Stomach (tissue), 9 donors: ENCODE data around the gene ACTL8. TPM values are rescaled to one million over a fixed set of nuclear protein-coding genes. Genes with fewer than 3 reads are reported as not detected.
A peak's percentile ranks its signal among the peaks of the same experiment; 100 is the strongest.

Experiments used
- DNase-seq, 2 donors: peaks; one replicate each; pipeline versions ENCODE4 v3.0.0 to v3.0.0-alpha.2; 2013 to 2019
- H3K27ac ChIP-seq, 5 donors: fragments of 200-600 bp in 4 of 5; sonication (generic) in 4 of 5; one replicate each; pipeline ENCODE4 v1.5.1; 2013 to 2019; ENCODE audit warnings: mild to moderate bottlenecking in 1 of 5, moderate library complexity in 1 of 5
- H3K27me3 ChIP-seq, 3 donors: fragments of 200-600 bp; sonication (generic); one replicate each; pipeline ENCODE4 v1.5.1; 2017 to 2019; ENCODE audit warnings: mixed run types in 1 of 3
- H3K36me3 ChIP-seq, 4 donors: fragments of 200-600 bp; sonication (generic); 1 replicate in 3 of 4; 2 replicates in 1 of 4; pipeline ENCODE4 v1.5.1; 2016 to 2019
- H3K4me1 ChIP-seq, 4 donors: fragments of 200-600 bp; sonication (generic); one replicate each; pipeline ENCODE4 v1.5.1; 2016 to 2019
- H3K4me3 ChIP-seq, 4 donors: fragments of 200-600 bp; sonication (generic) in 3 of 4; one replicate each; pipeline ENCODE4 v1.5.1; 2016 to 2019; ENCODE audit warnings: mild to moderate bottlenecking in 1 of 4
- H3K9me3 ChIP-seq, 4 donors: fragments of 200-600 bp; sonication (generic); one replicate each; pipeline ENCODE4 v1.5.1; 2016 to 2019
- CTCF ChIP-seq, 7 experiments: fragments of 450-650 bp in 4 of 7; fragments of 200-600 bp in 3 of 7; sonication (generic) in 3 of 7; IDR thresholded peaks; one replicate each; pipeline ENCODE4 v1.5.1; 2016 to 2019; ENCODE audit warnings: antibody characterized with exemption in 7 of 7, control low read depth in 2 of 7, mild to moderate bottlenecking in 1 of 7
- EP300 ChIP-seq: sonication (generic); formaldehyde crosslinking; IDR thresholded peaks from one replicate; pipeline ENCODE4 v1.6.1; 2017; ENCODE audit warnings: antibody characterized with exemption
- POLR2A ChIP-seq, 4 donors: fragments of 450-650 bp; IDR thresholded peaks; one replicate each; pipeline ENCODE4 v1.6.1; 2016; ENCODE audit warnings: antibody characterized with exemption in 4 of 4, control low read depth in 2 of 4, mild to moderate bottlenecking in 1 of 4, moderate library complexity in 1 of 4
- POLR2AphosphoS5 ChIP-seq, 3 donors: sonication (generic); formaldehyde crosslinking; IDR thresholded peaks; one replicate each; pipeline ENCODE4 v1.6.1; 2016; ENCODE audit warnings: antibody characterized with exemption in 3 of 3
- WGBS, 5 donors: extraction: QIAGEN DNeasy Blood & Tissue Kit in 3 of 5; methylation state at CpG; one replicate each; pipeline versions ENCODE4 v1.1.5 to v1.1.7; 2013 to 2018; 5-methylcytosine and 5-hydroxymethylcytosine counted together
- intact Hi-C: fragments of 100-400 bp; cut with DNase I; formaldehyde crosslinking; loops from one replicate; pipeline ENCODE4 v1.15.1; 2023; ENCODE audit warnings: low total_unique reads
- polyA plus RNA-seq, 3 donors: library from polyadenylated mRNA; stranded (reverse); fragments of 200-250 nt; gene quantifications; one replicate each; pipeline ENCODE4 v1.2.3, GENCODE V29; 2013
- total RNA-seq, 5 donors: library from RNA; depleted of rRNA; stranded (reverse); fragments of >200 nt; gene quantifications; one replicate each; pipeline versions ENCODE4 v1.1.0 to v1.2.3, GENCODE V29; 2014 to 2016
- donor health status: healthy with polysubstance abuse.
- donor health status: Bipolar disorder and iron deficiency.
- donor health status: healthy.

ACTL8 gene
- total and polyA plus RNA-seq, 8 donors = not detected

GRCh38 chr1:17875171-17875881, 120.2 kb downstream of the ACTL8 start:
- DNase-seq = no peak
- intact Hi-C loops = no loop called here
- H3K9me3 ChIP-seq = no peaks in the 10 kb centered on the region
- H3K4me1 ChIP-seq = peaks cover 0 to 12% (median 5%) of the 10 kb centered on the region in 4 donors
- H3K4me3 ChIP-seq = no peak overlapping the region
- TF ChIP-seq CTCF (IDR thresholded peaks at IDR 0.05) (no peak), EP300 (no peak), POLR2A (IDR thresholded peaks at IDR 0.05) (no peak), POLR2AphosphoS5 (IDR thresholded peaks at IDR 0.05) (no peak)
- WGBS, 5 donors = 50 to 69% (median 58%) methylated on average over 4 to 5 of the region's 5 CpGs
- H3K36me3 ChIP-seq = no peaks in the 10 kb centered on the region
- no peaks in the 10 kb centered on the region for H3K27me3 ChIP-seq
- H3K27ac ChIP-seq = peak overlapping the region in 1 of 5 donors; percentile 27

- WGBS, 5 donors = 82 to 95% (median 85%) methylated on average over 4 of the region's 4 CpGs
- DNase-seq = no peak
- Histone ChIP-seq H3K36me3 (no peaks in the 10 kb centered on the region), H3K4me3 (no peak overlapping the region), H3K27ac (no peak overlapping the region), H3K4me1 (peaks cover 0 to 12% (median 5%) of the 10 kb centered on the region in 4 donors), H3K9me3 (no peaks in the 10 kb centered on the region), H3K27me3 (no peaks in the 10 kb centered on the region)
- TF ChIP-seq EP300 (no peak), POLR2AphosphoS5 (IDR thresholded peaks at IDR 0.05) (no peak), POLR2A (IDR thresholded peaks at IDR 0.05) (no peak), CTCF (IDR thresholded peaks at IDR 0.05) (no peak)
- intact Hi-C loops = no loop called here
These were observed 120.7 kb downstream of the ACTL8 start for GRCh38 chr1:17875882-17876280.

Other genes starting within 250 kb of the ACTL8 start
- 100 to 1,000 TPM in 2 of 5 donors, 10 to 100 TPM in 3; 24.2 to 329 (median 75.4) TPM for gene ARHGEF10L, start 215.6 kb upstream of the ACTL8 start, total RNA-seq
- gene ARHGEF10L, start 215.6 kb upstream of the ACTL8 start, polyA plus RNA-seq = 10 to 100 TPM; 15.4 to 49.2 (median 22.5) TPM